ENCODE results near the gene PAPSS1.

Gene PAPSS1

DNA sequence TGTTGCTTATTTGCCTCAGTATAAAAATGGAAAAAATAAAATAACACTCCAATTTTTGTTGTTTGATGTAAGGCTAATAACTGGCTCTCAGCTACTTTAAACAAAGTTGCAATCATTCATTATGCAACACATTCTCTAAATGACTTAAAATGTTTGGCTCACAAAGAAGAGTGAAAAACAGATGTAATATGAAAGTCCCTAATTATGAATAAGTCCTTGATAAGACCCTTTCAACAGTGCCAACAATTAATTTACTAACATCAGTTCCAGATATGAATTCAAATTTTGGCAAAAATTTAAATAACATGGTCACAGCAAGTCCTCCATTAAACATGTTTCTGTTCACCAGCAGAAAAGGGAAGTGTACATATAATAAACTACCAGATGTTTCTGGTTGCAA is 69.8 kb downstream of the PAPSS1 start:
- DNase-seq = no peak
- in situ Hi-C loops (cut with HindIII; ENCODE audit: low pct_ligation_motif_present, low sequenced_read_pairs) = no loop called here
- no peak overlapping the region for H3K27ac ChIP-seq
- TF ChIP-seq, protein P1, sequence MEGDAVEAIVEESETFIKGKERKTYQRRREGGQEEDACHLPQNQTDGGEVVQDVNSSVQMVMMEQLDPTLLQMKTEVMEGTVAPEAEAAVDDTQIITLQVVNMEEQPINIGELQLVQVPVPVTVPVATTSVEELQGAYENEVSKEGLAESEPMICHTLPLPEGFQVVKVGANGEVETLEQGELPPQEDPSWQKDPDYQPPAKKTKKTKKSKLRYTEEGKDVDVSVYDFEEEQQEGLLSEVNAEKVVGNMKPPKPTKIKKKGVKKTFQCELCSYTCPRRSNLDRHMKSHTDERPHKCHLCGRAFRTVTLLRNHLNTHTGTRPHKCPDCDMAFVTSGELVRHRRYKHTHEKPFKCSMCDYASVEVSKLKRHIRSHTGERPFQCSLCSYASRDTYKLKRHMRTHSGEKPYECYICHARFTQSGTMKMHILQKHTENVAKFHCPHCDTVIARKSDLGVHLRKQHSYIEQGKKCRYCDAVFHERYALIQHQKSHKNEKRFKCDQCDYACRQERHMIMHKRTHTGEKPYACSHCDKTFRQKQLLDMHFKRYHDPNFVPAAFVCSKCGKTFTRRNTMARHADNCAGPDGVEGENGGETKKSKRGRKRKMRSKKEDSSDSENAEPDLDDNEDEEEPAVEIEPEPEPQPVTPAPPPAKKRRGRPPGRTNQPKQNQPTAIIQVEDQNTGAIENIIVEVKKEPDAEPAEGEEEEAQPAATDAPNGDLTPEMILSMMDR (IDR thresholded peaks at IDR 0.05; ENCODE audit: low read depth, low read length, missing control alignments) = no peak
- H3K4me3 ChIP-seq (ENCODE audit: low read depth, low read length) = no peak overlapping the region
- H3K36me3 ChIP-seq (replicated peaks) = no peaks in the 10 kb centered on the region
- H3K27me3 ChIP-seq (replicated peaks) = no peaks in the 10 kb centered on the region

DNA sequence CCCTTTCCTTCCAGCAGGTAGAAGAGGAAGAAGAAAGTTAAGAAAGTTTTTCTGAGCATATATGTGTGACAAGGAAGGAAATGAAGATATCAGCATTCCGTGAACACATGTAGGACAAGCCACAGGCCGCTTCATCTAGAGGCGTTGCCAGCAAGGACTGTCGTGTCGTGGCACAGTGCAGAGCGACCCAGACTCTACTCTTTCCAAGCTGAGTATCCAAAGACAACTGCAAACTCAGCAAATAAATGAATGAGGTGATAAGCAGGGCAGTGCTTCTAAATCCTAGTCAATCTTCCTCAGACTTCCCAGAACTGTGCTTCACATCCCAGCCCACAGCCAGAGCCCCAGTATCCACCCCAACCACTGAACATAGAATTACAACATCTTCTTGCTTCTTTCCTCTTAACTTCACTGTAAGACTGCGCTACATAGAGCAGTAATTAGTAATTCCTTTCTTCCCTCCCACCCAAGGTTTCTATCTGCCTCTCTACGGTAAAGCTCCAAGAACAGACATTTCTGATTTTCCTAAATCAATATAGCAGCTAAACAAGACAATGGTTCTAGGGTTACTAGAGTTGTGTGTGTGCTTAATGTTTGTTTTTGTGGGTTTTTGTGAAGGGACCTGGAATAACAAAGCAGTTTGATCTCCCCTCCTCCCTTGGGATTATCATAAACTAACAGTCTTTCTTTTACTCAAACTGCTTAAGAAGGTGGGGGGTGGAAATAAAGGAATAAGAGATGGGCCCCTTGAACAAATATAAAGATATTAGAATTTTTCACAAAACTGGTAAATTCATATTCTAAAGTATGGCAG is 71.6 kb downstream of the PAPSS1 start:
- H3K27ac ChIP-seq = no peak overlapping the region
- in situ Hi-C loops (cut with HindIII; ENCODE audit: low pct_ligation_motif_present, low sequenced_read_pairs) = no loop called here
- H3K27me3 ChIP-seq (replicated peaks) = no peaks in the 10 kb centered on the region
- H3K4me3 ChIP-seq (ENCODE audit: low read depth, low read length) = no peak overlapping the region
- TF ChIP-seq, protein P1 (IDR thresholded peaks at IDR 0.05; ENCODE audit: low read depth, low read length, missing control alignments) = no peak
- H3K36me3 ChIP-seq (replicated peaks) = peaks cover 3% of the 10 kb centered on the region
- DNase-seq = no peak

- in situ Hi-C loops (cut with HindIII; ENCODE audit: low pct_ligation_motif_present, low sequenced_read_pairs) = no loop called here
- Histone ChIP-seq H3K4me3 (ENCODE audit: low read depth, low read length) (no peak overlapping the region), H3K27me3 (replicated peaks) (no peaks in the 10 kb centered on the region), H3K36me3 (replicated peaks) (peaks cover 3% of the 10 kb centered on the region), H3K27ac (no peak overlapping the region)
- no peak for DNase-seq
- TF ChIP-seq, protein P1 (IDR thresholded peaks at IDR 0.05; ENCODE audit: low read depth, low read length, missing control alignments) = no peak
These were observed 72.4 kb downstream of the PAPSS1 start for GRCh38 chr4:107647591-107647990.

DNA sequence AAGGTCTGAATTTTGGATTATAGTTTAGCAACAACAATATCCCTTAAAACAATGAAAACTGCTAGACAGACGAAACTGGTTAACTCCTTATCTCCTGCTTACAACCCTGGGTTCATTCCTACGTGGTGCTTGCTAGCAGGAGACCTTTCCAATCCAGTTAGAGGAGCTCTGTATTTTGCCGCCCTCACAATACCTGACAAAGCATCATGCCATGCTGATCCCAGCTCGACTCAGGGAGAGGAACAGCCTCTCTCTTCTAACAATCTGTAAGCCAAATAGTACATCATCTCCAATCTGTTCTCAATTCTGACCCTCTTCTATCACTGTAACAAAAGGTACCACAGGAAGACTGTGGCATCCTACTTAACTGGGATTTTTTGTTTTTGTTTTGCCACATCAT is 74.4 kb downstream of the PAPSS1 start:
- TF ChIP-seq, protein P1 (IDR thresholded peaks at IDR 0.05; ENCODE audit: low read depth, low read length, missing control alignments) = no peak
- in situ Hi-C loops (cut with HindIII; ENCODE audit: low pct_ligation_motif_present, low sequenced_read_pairs) = no loop called here
- DNase-seq = no peak
- no peak overlapping the region for H3K27ac ChIP-seq
- no peaks in the 10 kb centered on the region for H3K27me3 ChIP-seq (replicated peaks)
- H3K4me3 ChIP-seq (ENCODE audit: low read depth, low read length) = no peak overlapping the region
- peaks cover 3% of the 10 kb centered on the region for H3K36me3 ChIP-seq (replicated peaks)

DNA sequence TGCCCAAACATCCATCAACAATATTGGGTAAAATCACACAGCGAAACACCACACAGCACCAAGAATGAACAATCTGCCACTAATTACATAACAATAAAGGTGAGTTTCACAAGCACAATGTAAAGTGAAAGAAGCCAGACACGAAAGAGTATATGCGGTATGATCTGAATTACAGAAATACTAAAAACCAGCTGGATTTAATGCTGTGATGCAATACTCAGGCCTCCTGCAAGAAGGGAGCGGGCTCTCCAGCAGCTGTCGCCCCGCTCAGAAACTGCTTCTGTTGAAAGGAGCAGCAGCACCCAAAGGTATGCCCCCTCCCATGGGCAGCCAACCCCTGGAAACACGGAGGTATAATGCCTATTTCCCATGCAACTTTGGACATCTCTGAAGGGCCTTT is 77.0 kb downstream of the PAPSS1 start:
- in situ Hi-C loops (cut with HindIII; ENCODE audit: low pct_ligation_motif_present, low sequenced_read_pairs) = no loop called here
- TF ChIP-seq, protein P1 (IDR thresholded peaks at IDR 0.05; ENCODE audit: low read depth, low read length, missing control alignments) = no peak
- no peak overlapping the region for H3K4me3 ChIP-seq (ENCODE audit: low read depth, low read length)

DNA sequence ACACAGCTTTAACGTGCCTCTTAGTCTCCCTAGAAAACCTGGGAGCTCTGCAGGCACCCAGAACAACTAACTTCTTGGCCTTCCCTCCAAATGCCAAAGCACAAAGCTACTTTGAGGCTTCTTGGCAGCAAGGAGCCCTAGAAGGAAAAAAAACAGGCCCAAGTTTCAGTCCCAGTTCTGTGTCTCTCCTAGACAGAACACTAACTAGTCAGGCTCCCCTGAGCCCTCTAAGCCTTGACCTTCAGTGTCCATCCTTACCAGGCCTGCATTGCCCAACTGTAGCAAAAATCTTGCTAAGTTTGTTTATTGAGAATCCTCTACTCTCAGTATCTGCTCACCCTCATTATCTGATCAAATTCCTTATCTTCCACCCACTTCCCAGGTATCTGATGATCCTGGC is 79.2 kb downstream of the PAPSS1 start:
- DNase-seq = no peak
- H3K36me3 ChIP-seq (replicated peaks) = peaks cover 3% of the 10 kb centered on the region
- TF ChIP-seq, protein P1 (IDR thresholded peaks at IDR 0.05; ENCODE audit: low read depth, low read length, missing control alignments) = no peak
- H3K4me3 ChIP-seq (ENCODE audit: low read depth, low read length) = no peak overlapping the region
- H3K27me3 ChIP-seq (replicated peaks) = no peaks in the 10 kb centered on the region
- in situ Hi-C loops (cut with HindIII; ENCODE audit: low pct_ligation_motif_present, low sequenced_read_pairs) = no loop called here
- H3K27ac ChIP-seq = no peak overlapping the region

More for the DNA sequence above, 77.0 kb downstream of the PAPSS1 start:
- Histone ChIP-seq H3K27ac (no peak overlapping the region), H3K27me3 (replicated peaks) (no peaks in the 10 kb centered on the region), H3K36me3 (replicated peaks) (peaks cover 3% of the 10 kb centered on the region)
- no peak for DNase-seq
